ENCODE measurements around the gene RBCK1.

DNA sequence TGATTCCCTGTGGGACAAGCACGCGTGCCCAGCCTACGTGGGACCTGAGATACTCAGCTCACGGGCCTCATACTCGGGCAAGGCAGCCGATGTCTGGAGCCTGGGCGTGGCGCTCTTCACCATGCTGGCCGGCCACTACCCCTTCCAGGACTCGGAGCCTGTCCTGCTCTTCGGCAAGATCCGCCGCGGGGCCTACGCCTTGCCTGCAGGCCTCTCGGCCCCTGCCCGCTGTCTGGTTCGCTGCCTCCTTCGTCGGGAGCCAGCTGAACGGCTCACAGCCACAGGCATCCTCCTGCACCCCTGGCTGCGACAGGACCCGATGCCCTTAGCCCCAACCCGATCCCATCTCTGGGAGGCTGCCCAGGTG lies 11.9 kb upstream of the RBCK1 start:
- TF ChIP-seq CTCF (IDR thresholded peaks at IDR 0.05) = no peak
- TF ChIP-seq POLR2A (IDR thresholded peaks at IDR 0.05) = no peak
